Stimulated activated CD8-positive, alpha-beta memory T cell treated with anti-CD3 and anti-CD28 coated beads, Interleukin-15, amount 100 ng/mL, for 1 hour (primary cell): ENCODE results near the gene AMPH.

ENCODE experiments used
- DNase-seq: peaks from one replicate; pipeline ENCODE4 v3.0.0-alpha.2; 2020; ENCODE audit warnings: low read depth

The AMPH gene

DNA sequence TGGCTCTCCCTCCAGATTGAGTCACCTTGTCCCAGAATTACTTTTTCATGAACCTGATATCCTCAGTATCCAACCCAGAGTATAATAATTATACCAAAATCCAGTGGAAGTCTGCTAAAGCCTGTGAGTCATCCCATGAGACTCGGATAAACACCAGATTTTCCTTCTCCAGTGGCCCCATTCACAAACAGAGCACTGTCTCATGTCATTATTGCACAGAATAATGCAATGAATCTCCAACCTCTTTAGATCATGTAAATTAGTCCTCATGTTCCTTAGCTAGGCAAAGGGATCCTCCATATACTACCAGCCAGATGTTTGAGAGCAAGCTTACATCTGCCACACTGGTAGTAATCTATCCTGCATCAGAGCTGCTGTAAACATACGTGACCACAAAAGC, 89.0 kb downstream of the AMPH start:
- no peak for DNase-seq

DNA sequence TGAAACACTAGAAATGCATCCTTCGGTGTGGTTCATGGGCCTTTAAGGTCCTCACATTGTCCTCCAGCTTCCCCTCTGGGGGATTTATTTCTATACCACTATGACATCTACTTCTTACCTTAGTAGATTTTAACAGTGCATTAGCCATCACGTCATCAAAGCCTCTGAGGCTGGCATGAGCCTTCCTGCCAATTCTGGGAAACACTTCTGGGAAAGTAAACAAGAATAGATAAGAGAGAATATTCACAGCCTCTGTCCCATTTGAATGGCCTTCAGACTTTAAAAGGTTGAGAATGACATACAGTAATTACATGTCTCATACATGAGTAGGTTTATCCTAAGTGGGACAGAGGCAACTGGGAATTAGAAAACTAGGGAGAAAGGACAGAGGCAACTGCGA, 89.7 kb downstream of the AMPH start:
- DNase-seq = no peak

- no peak for DNase-seq
Observed at GRCh38 chr7:38539477-38540081, 91.6 kb downstream of the AMPH start.

DNA sequence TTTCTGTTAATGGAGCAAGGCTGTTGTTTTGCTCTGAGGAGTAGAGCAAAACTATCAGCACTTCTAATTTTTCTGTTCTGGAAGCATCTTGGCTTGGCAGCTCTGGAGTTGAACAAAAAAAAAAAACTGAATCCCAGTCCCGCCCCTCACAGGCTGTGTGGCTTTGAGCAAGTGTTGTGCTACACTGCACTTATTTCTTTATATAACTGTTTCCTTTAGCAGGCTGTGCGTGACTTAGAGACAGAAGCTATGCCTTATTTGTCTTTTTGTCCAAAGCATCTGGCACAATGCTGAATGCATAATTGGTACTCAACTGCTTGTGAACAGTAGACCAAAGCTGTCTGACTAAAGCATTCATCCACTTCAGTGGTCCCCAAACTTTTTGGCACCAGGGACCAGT, 96.1 kb downstream of the AMPH start:
- DNase-seq = no peak

GRCh38 chr7:38525857-38526256, 105.3 kb downstream of the AMPH start:
- no peak for DNase-seq

DNA sequence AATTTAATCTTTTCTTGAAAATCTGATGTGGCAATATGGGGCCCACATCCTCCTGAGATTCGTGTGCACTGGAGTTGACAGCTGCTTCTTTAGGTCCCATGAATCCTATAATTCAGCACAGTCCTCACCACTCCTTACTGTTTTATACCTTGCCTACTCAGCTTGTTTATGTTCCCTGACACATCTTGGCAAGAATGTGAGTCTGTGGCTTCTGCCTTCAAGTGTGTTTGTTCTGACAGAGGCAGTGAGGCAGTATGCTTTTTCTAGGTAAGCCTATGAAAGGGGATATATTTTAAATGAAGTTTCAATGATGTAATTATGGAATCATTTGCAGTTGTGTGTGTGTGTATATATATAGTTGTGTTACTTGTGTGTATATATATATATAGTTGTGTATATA, 106.4 kb downstream of the AMPH start:
- DNase-seq = no peak

DNA sequence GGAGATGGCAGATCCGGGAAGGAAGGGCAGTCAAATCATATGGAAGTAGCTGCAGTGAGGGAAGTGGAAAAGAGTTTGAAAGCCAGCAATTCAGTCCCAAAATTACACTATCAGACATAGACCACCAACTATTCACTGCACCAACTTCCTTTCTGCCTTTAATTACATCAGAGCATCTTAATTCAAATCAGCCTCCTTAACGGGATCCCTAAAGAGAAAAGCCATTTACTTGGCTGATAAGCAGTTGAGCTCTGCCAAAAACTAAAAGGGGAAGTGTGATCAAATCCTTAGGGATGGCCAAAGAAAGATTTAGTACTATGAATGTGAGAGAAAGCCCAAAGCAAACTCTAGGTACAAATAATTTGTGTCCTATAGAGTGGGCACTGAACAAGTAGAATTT, 110.4 kb downstream of the AMPH start:
- no peak for DNase-seq

DNA sequence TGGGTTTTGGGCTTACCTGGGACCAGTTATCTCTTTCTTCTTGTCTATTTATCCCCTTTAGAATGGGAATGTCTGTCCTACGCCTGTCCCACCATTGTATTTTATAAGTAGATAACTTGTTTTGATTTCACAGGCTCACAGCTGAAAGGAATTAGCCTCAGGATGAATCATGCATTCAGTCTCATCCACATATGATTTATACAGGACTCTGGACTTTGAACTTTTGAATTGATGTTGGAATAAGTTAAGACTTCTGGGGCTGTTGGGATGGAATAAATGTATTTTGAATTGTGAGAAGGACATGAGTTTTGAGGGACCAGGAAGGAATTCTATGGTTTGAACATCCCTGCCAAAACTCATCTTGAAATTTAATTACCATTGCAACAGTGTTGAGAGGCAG, 112.6 kb downstream of the AMPH start:
- no peak for DNase-seq

DNA sequence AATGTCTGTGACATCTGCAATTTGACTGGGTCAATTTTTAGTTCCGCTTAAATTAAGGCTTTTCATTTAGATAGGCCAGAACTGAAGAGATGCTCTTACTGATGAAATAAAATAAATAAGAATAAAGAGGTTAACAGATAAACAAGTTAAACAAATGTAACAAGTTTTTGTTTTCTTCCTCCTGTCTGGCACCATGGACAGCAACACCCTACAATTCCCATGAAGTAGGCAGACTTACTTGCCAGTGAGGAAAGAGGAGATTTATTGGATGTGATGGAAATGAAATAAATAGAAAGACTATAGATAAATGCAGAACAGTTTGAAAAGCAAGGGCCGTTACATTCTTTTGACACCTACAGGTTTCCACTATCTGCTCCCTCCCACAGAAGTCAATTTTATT, 118.5 kb downstream of the AMPH start:
- DNase-seq = no peak

GRCh38 chr7:38512291-38512690, 118.9 kb downstream of the AMPH start:
- DNase-seq = no peak

GRCh38 chr7:38507384-38507783, 123.8 kb downstream of the AMPH start:
- no peak for DNase-seq

DNA sequence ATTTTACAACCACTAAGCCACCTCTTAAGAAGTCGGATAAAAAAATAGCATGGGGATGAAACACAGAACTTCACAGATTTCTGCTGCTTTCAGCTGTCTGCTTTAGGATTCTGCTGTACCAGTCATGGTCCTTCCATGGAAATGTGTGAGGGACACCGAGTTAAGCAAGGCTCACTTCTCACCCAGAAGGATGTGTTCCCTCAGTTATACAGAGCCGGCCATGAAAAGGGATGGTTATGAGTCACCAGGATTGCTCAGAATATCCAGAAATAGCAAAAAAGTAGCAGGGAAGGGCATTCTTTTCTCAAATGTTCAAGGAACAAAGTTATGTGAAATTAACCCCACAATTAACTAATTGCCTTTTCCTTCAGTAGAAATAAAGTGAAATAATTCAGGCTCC, 124.4 kb downstream of the AMPH start:
- no peak for DNase-seq

DNA sequence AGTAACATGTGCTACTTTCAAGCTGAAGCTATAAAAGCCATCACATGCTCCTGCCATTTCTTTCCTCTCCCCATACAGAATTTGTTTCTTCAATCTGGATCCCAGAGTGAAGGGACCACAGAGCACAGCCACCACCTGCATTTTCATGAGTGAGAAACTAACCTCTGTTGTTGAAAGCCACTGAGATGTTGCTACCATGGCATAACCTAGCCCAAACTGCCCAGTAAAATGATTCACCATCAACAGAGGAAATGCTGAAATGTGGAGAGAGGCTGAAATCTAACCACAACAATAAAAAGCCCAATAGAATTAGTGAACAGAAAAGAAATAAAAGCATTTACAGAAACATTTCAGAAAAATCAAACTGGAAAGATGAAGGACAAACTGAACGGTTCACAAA, 125.2 kb downstream of the AMPH start:
- no peak for DNase-seq

GRCh38 chr7:38504684-38505083, 126.5 kb downstream of the AMPH start:
- no peak for DNase-seq

DNA sequence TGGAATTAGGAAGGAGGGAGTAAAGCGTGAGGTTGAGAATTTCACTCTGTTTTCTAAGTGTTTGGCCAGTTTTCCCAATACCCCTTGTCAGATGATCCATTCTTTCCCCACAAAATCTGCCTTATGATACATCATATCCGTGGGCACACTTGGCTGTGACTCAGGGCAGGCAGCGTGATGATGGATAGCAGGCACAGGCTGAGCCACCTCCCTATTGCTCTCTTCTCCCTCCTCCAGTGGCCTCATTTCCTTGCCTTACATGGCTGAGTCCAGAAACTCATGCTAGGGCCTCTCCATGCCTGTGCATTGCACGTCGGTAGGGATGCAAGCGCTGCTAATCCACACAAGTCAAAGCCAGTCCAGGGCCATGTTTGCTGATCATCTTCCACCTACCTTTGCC, 128.3 kb downstream of the AMPH start:
- no peak for DNase-seq

GRCh38 chr7:38502289-38502688, 128.9 kb downstream of the AMPH start:
- DNase-seq = no peak

DNA sequence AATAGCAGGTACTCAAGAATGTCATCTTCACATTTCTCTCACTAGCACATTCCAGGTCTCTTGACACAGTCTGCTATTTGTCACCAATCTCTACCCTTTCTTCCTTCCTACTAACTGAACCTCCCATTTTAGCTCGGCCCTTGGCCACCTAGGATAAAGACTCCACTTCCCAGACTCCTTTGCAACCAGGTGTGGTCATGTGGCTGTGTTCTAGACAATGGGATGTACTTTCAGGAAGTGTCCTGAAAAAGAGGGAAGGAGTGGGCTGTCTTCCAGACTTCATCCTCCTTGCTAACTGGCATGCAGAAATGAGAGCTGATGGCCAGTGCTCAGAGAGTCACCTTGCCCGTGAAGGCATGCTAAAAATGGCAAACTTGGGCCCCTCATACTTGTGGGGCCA, 139.2 kb downstream of the AMPH start:
- no peak for DNase-seq

DNA sequence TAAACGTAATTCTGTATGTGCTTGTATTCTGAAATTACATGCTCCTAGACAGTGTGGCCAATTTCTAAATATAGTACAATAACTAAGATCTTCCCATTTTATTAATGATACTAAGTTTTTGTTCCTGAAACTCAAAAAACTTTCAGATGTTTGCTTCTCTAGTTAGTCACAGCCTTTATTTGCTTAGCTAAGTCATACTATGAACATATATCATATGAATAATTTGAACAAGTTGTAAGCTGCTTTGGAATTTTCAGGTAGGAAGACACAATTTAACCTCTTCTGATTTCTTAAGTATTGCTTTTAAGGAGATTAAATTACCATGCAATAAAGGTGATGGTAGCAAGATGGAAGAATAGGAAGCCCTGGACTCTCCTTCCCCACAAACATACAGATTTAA, 148.7 kb downstream of the AMPH start:
- DNase-seq = no peak

- DNase-seq = no peak
Observed at GRCh38 chr7:38481401-38481800, 149.8 kb downstream of the AMPH start.

GRCh38 chr7:38478404-38478803, 152.8 kb downstream of the AMPH start:
- DNase-seq = no peak

DNA sequence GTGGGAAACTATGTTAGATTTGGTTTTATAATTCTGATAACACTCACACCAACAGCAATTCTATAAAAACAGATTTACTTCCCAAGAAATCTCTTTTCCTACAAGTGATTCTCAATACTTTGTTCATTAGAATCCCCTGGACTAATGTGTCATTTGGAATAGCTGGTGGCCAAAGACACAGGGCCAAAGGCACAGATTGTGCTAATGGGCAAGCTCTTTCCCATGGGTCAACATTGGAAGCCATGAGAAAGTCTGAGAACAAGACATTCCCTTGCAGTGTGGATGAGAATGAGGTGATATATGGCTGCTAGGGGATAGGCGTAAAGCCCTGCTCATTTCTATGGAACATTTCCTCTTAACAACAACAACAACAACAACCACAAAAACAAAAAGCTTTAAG, 153.8 kb downstream of the AMPH start:
- no peak for DNase-seq

DNA sequence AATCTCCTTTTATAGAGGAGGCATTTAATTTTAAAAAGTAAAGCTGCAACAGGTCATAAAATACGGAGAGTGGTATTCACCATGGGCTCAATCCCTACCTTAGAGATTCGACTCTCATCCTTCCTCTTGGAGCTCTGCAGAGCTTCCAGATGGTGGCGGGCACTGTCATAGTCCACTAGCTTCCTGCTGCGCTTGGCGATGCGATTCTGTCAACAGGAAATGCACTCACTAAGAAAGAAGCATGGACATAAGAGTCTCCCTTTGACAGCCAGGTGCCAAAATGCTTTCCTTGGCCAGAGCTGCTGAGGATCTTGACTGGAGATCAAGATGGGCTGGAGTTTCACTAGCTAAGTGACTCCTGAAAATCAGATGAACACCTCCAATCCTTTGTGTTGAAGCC, 154.4 kb downstream of the AMPH start:
- no peak for DNase-seq

GRCh38 chr7:38465956-38466355, 165.2 kb downstream of the AMPH start:
- no peak for DNase-seq

GRCh38 chr7:38463277-38464225, 167.6 kb downstream of the AMPH start:
- peak; percentile 70 for DNase-seq
